ENCODE measurements around the gene HYAL1. TPM values are rescaled to one million over a fixed set of nuclear protein-coding genes. Genes with fewer than 3 reads are reported as not detected.

HYAL1 gene
- total RNA-seq (1 to 10 TPM; 3.5 to 7.2 (median 4.2) TPM), polyA plus RNA-seq (10 to 100 TPM in 1 of 3 donors, 1 to 10 TPM in 2; 2.4 to 15.1 (median 9.5) TPM)

GRCh38 chr3:50303013-50303815 lies at the start of gene HYAL1:
Gene HYAL1, minus strand, starts transcription at chr3:50303574. Its CDS starts 618 bp downstream, at chr3:50302956.
- no peaks in the 10 kb centered on the region for H3K9me3 ChIP-seq
- peak within 1 kb of the TSS in 1 of 4 donors; percentile 14 for H3K4me3 ChIP-seq
- intact Hi-C loops (cut with DNase I), result no loop called here
- 40 to 71% methylated on average over 14 of the region's 14 CpGs for WGBS, 2 donors
- TF ChIP-seq EP300 (IDR thresholded peaks at IDR 0.05), result no peak
- TF ChIP-seq CTCF (IDR thresholded peaks at IDR 0.05), result no peak
- peak in 2 of 4 donors; percentile 30 to 49 for TF ChIP-seq POLR2AphosphoS5 (IDR thresholded peaks at IDR 0.05)
- no peak for TF ChIP-seq POLR2A (IDR thresholded peaks at IDR 0.05)
- DNase-seq, result peak; percentile 83
- peak within 1 kb of the TSS; percentile 48 to 72 (median 58) for H3K27ac ChIP-seq
- no peaks in the 10 kb centered on the region for H3K27me3 ChIP-seq
- peaks cover 4 to 38% (median 37%) of the 10 kb centered on the region in 4 donors for H3K4me1 ChIP-seq
- H3K36me3 ChIP-seq, result no peaks in the 10 kb centered on the region

GRCh38 chr3:50352781-50353180 lies 49.4 kb upstream of the HYAL1 start:
- H3K4me1 ChIP-seq, result peaks cover 0 to 57% (median 46%) of the 10 kb centered on the region in 4 donors
- no peak for TF ChIP-seq POLR2A (IDR thresholded peaks at IDR 0.05)
- H3K9me3 ChIP-seq, result no peaks in the 10 kb centered on the region
- no peak overlapping the region for H3K27ac ChIP-seq
- DNase-seq, result no peak
- H3K27me3 ChIP-seq, result no peaks in the 10 kb centered on the region
- no peak overlapping the region for H3K4me3 ChIP-seq
- intact Hi-C loops (cut with DNase I), result loop anchor here (10.0 kb wide), 1 partner anchor 1042 kb away; the partner anchor contains the start of gene RBM15B
- peaks cover 14 to 59% (median 34%) of the 10 kb centered on the region in 4 donors for H3K36me3 ChIP-seq
- 7 to 41% methylated on average over 2 of the region's 2 CpGs for WGBS, 2 donors

GRCh38 chr3:50351323-50351697 lies 47.9 kb upstream of the HYAL1 start:
- no peaks in the 10 kb centered on the region for H3K27me3 ChIP-seq
- H3K9me3 ChIP-seq, result no peaks in the 10 kb centered on the region
- peaks cover 14 to 52% (median 32%) of the 10 kb centered on the region in 4 donors for H3K36me3 ChIP-seq
- DNase-seq, result no peak
- TF ChIP-seq EP300 (IDR thresholded peaks at IDR 0.05), result no peak
- TF ChIP-seq POLR2A (IDR thresholded peaks at IDR 0.05), result no peak
- TF ChIP-seq POLR2AphosphoS5 (IDR thresholded peaks at IDR 0.05), result no peak
- TF ChIP-seq CTCF (IDR thresholded peaks at IDR 0.05), result no peak
- 61 to 64% methylated on average over 11 of the region's 11 CpGs for WGBS, 2 donors
- peaks cover 0 to 42% (median 32%) of the 10 kb centered on the region in 4 donors for H3K4me1 ChIP-seq
- intact Hi-C loops (cut with DNase I), result loop anchor here (10.0 kb wide), 1 partner anchor 1043 kb away; the partner anchor contains the start of gene RBM15B
- peak overlapping the region; percentile 57 to 91 (median 82) for H3K4me3 ChIP-seq
- peak overlapping the region; percentile 86 to 96 (median 92) for H3K27ac ChIP-seq

- peaks cover 0 to 39% (median 30%) of the 10 kb centered on the region in 4 donors for H3K4me1 ChIP-seq
- H3K4me3 ChIP-seq, result peak within 1 kb of the TSS; percentile 57 to 91 (median 82)
- intact Hi-C loops (cut with DNase I), result loop anchor here (10.0 kb wide), 1 partner anchor 1044 kb away; the partner anchor contains the start of gene RBM15B
- DNase-seq, result peak; percentile 98
- WGBS, 2 donors, result 1% methylated on average over 64 of the region's 64 CpGs
- no peaks in the 10 kb centered on the region for H3K9me3 ChIP-seq
- peaks cover 14 to 46% (median 32%) of the 10 kb centered on the region in 4 donors for H3K36me3 ChIP-seq
- H3K27ac ChIP-seq, result peak within 1 kb of the TSS; percentile 86 to 96 (median 92)
- H3K27me3 ChIP-seq, result no peaks in the 10 kb centered on the region
- TF ChIP-seq EP300 (IDR thresholded peaks at IDR 0.05) (no peak), CTCF (IDR thresholded peaks at IDR 0.05) (no peak), POLR2A (IDR thresholded peaks at IDR 0.05) (peak; percentile 10 to 78), POLR2AphosphoS5 (IDR thresholded peaks at IDR 0.05) (peak; percentile 83 to 91 (median 90))
These were observed 47.4 kb upstream of the HYAL1 start, which contains the start of the genes CYB561D2 and NPRL2 for GRCh38 chr3:50350527-50351322. Gene CYB561D2, plus strand, starts transcription at chr3:50350862. Its CDS starts 572 bp downstream, at chr3:50351434. Gene NPRL2, minus strand, starts transcription at chr3:50350775. Its CDS starts 123 bp downstream, at chr3:50350652.
